SK-N-SH treated with all-trans-retinoic acid at 6 μM for 48 hours (cell line): ENCODE measurements around the gene ETS1.

Experiments used
- ATAC-seq: fragments of 200-7000 bp; cut with Tn5 transposase; 3 replicates; pipeline ENCODE4 v1.9.1; 2020; ENCODE audit warnings: mild to moderate bottlenecking, moderate library complexity
- ARNTL ChIP-seq: fragments of 450-650 bp; formaldehyde crosslinking; IDR thresholded peaks from 2 replicates; pipeline ENCODE4 v1.5.0; 2020; ENCODE audit warnings: low read depth, mild to moderate bottlenecking, moderate library complexity, borderline replicate concordance
- BACH2 ChIP-seq: fragments of 250-450 bp; sonication (Bioruptor Pico); IDR thresholded peaks from 2 replicates; pipeline ENCODE4 v1.9.0; 2021; ENCODE audit warnings: mild to moderate bottlenecking, borderline replicate concordance
- CSDC2 ChIP-seq: fragments of 250-450 bp; sonication (Bioruptor Pico); IDR thresholded peaks from 2 replicates; pipeline ENCODE4 v1.5.0; 2020; ENCODE audit warnings: mild to moderate bottlenecking, moderate library complexity
- ESRRG ChIP-seq: fragments of 250-450 bp; sonication (Bioruptor Pico); IDR thresholded peaks from 2 replicates; pipeline ENCODE4 v1.6.1; 2021; ENCODE audit warnings: mild to moderate bottlenecking
- ISL1 ChIP-seq: fragments of 250-450 bp; sonication (Bioruptor Pico); IDR thresholded peaks from 2 replicates; pipeline ENCODE4 v2.1.2; 2022; ENCODE audit warnings: mild to moderate bottlenecking, moderate library complexity
- OSR1 ChIP-seq: fragments of 250-450 bp; sonication (Bioruptor Pico); IDR thresholded peaks from 2 replicates; pipeline ENCODE4 v1.8.0; 2022; ENCODE audit warnings: moderate library complexity, mild to moderate bottlenecking, inconsistent platforms
- PPARA ChIP-seq: fragments of 250-450 bp; sonication (Bioruptor Pico); IDR thresholded peaks from 2 replicates; pipeline ENCODE4 v1.5.0; 2020; ENCODE audit warnings: mild to moderate bottlenecking, borderline replicate concordance
- RARB ChIP-seq: fragments of 250-450 bp; sonication (Bioruptor Pico); IDR thresholded peaks from 2 replicates; pipeline ENCODE4 v1.8.0; 2021; ENCODE audit warnings: mild to moderate bottlenecking, moderate library complexity
- SNAI2 ChIP-seq: fragments of 250-450 bp; sonication (Bioruptor Pico); IDR thresholded peaks from 2 replicates; pipeline ENCODE4 v1.5.0; 2020; ENCODE audit warnings: mild to moderate bottlenecking, moderate library complexity
- TCF4 ChIP-seq: fragments of 250-450 bp; sonication (Bioruptor Pico); IDR thresholded peaks from 2 replicates; pipeline ENCODE4 v1.8.0; 2021; ENCODE audit warnings: mild to moderate bottlenecking, moderate library complexity, borderline replicate concordance
- ZFP3 ChIP-seq: fragments of 250-450 bp; sonication (Bioruptor Pico); IDR thresholded peaks from 2 replicates; pipeline ENCODE4 v1.5.0; 2020; ENCODE audit warnings: mild to moderate bottlenecking, moderate library complexity
- ZNF565 ChIP-seq: fragments of 450-650 bp; formaldehyde crosslinking; conservative IDR thresholded peaks from 2 replicates; pipeline ENCODE4 v1.5.0; 2020; ENCODE audit warnings: low read depth, mild to moderate bottlenecking, moderate library complexity
- ZNF8 ChIP-seq: fragments of 450-650 bp; formaldehyde crosslinking; IDR thresholded peaks from 2 replicates; pipeline ENCODE4 v1.5.0; 2020; ENCODE audit warnings: mild to moderate bottlenecking, moderate library complexity
- TF ChIP-seq, protein P1 (sequence below): fragments of 250-450 bp; sonication (Bioruptor Pico); IDR thresholded peaks from 2 replicates; pipeline ENCODE4 v1.5.1; 2020; ENCODE audit warnings: low read depth, mild to moderate bottlenecking, moderate library complexity
- TF ChIP-seq, protein P2 (sequence below): fragments of 250-450 bp; sonication (Bioruptor Pico); IDR thresholded peaks from 2 replicates; pipeline ENCODE4 v1.5.1; 2021; ENCODE audit warnings: mild to moderate bottlenecking, moderate library complexity
- TF ChIP-seq, protein P3 (sequence below): fragments of 250-450 bp; sonication (Bioruptor Pico); IDR thresholded peaks from 2 replicates; pipeline ENCODE4 v1.8.0; 2021; ENCODE audit warnings: low read depth, mild to moderate bottlenecking, moderate library complexity, borderline replicate concordance
- TF ChIP-seq, protein P4 (sequence below): fragments of 250-450 bp; sonication (Bioruptor Pico); IDR thresholded peaks from 2 replicates; pipeline ENCODE4 v1.5.0; 2020; ENCODE audit warnings: mild to moderate bottlenecking, moderate library complexity

The ETS1 gene

DNA sequence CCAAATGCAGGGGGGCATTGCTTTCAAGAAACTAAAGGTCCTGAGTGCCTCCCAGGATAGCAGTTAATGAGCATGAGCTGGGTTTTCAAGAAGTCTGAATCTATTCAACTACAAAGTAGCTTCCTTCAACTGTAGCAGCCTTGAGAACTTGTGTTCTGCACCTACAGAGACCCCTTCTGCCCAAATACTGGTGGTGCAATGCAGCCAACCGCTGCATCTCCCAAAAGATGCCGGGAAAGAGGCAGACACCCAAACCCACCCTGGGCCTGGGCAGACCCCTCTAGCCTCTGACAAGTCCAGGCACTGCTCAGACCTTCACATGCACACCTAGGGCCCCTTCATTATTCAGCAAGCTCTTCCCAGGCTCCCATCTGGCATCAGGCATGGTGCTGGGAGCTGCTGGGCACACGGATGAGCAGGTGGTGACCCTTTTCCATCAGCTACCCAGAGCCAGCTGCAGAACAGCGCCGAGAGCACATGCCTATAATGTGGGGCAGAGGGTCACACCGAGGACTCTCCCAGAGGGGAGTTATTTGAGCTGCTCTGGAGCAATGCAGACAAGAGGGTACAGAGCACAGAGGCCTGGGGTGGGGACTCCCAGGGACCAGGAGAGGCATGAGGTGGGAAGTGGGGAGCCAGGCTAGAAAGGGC is 44.9 kb upstream of the ETS1 start:
- TF ChIP-seq ISL1 (CRISPR knock-in tag) (no peak), ESRRG (CRISPR knock-in tag) (no peak), CSDC2 (CRISPR knock-in tag) (no peak), ZNF565 (no peak), SNAI2 (no peak), BACH2 (no peak), TCF4 (no peak), PPARA (no peak), ZFP3 (CRISPR knock-in tag) (no peak), ZNF8 (no peak), OSR1 (CRISPR knock-in tag) (no peak), ARNTL (CRISPR knock-in tag) (no peak), RARB (no peak)
- TF ChIP-seq, protein P1, sequence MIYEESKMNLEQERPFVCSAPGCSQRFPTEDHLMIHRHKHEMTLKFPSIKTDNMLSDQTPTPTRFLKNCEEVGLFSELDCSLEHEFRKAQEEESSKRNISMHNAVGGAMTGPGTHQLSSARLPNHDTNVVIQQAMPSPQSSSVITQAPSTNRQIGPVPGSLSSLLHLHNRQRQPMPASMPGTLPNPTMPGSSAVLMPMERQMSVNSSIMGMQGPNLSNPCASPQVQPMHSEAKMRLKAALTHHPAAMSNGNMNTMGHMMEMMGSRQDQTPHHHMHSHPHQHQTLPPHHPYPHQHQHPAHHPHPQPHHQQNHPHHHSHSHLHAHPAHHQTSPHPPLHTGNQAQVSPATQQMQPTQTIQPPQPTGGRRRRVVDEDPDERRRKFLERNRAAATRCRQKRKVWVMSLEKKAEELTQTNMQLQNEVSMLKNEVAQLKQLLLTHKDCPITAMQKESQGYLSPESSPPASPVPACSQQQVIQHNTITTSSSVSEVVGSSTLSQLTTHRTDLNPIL: no peak
- TF ChIP-seq, protein P2, sequence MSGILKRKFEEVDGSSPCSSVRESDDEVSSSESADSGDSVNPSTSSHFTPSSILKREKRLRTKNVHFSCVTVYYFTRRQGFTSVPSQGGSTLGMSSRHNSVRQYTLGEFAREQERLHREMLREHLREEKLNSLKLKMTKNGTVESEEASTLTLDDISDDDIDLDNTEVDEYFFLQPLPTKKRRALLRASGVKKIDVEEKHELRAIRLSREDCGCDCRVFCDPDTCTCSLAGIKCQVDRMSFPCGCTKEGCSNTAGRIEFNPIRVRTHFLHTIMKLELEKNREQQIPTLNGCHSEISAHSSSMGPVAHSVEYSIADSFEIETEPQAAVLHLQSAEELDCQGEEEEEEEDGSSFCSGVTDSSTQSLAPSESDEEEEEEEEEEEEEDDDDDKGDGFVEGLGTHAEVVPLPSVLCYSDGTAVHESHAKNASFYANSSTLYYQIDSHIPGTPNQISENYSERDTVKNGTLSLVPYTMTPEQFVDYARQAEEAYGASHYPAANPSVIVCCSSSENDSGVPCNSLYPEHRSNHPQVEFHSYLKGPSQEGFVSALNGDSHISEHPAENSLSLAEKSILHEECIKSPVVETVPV (CRISPR knock-in tag): no peak
- TF ChIP-seq, protein P3, sequence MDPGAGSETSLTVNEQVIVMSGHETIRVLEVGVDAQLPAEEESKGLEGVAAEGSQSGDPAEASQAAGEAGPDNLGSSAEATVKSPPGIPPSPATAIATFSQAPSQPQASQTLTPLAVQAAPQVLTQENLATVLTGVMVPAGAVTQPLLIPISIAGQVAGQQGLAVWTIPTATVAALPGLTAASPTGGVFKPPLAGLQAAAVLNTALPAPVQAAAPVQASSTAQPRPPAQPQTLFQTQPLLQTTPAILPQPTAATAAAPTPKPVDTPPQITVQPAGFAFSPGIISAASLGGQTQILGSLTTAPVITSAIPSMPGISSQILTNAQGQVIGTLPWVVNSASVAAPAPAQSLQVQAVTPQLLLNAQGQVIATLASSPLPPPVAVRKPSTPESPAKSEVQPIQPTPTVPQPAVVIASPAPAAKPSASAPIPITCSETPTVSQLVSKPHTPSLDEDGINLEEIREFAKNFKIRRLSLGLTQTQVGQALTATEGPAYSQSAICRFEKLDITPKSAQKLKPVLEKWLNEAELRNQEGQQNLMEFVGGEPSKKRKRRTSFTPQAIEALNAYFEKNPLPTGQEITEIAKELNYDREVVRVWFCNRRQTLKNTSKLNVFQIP: no peak
- TF ChIP-seq, protein P4, sequence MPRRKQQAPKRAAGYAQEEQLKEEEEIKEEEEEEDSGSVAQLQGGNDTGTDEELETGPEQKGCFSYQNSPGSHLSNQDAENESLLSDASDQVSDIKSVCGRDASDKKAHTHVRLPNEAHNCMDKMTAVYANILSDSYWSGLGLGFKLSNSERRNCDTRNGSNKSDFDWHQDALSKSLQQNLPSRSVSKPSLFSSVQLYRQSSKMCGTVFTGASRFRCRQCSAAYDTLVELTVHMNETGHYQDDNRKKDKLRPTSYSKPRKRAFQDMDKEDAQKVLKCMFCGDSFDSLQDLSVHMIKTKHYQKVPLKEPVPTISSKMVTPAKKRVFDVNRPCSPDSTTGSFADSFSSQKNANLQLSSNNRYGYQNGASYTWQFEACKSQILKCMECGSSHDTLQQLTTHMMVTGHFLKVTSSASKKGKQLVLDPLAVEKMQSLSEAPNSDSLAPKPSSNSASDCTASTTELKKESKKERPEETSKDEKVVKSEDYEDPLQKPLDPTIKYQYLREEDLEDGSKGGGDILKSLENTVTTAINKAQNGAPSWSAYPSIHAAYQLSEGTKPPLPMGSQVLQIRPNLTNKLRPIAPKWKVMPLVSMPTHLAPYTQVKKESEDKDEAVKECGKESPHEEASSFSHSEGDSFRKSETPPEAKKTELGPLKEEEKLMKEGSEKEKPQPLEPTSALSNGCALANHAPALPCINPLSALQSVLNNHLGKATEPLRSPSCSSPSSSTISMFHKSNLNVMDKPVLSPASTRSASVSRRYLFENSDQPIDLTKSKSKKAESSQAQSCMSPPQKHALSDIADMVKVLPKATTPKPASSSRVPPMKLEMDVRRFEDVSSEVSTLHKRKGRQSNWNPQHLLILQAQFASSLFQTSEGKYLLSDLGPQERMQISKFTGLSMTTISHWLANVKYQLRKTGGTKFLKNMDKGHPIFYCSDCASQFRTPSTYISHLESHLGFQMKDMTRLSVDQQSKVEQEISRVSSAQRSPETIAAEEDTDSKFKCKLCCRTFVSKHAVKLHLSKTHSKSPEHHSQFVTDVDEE (CRISPR knock-in tag): no peak
- ATAC-seq: peak; percentile 82

DNA sequence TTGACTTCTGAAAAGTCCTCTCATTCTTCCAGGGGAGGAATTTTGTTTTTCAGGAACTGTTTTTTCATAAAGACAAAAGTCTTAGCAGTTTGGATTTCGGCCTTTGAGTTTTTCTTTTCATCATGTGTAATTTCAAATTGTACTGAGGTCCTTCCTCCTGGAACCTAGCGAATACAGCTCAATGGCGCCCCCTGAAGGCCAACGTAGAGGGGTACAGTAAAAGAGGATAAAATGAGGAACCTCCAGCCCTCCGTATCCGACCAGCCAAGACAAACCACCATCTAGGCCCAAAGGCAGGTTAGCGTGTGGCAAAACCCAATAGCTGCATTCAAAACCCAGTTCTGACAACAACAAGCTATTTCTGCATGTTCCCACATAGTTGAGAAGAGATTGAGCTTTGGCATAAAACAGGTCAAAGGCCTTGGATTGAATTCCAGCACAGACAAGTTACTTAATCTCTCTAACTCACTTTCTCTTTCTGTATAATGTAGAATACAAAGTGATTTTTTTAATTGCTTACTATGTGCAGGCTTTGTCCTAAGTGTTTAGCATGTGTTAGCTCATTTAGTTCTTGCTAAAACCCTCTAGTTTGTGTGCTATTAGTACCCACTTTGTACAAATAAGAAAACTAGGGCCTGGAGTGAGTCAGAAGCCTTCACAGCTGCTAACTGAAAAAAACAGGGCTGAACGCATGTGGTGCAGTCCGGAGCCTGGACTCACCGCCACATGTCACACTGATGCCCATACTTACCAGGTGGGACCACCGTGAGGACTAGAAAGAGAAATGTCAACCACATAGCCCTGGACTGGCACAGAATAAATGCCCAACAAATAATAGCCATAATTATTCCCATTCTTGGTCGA is 43.2 kb upstream of the ETS1 start:
- TF ChIP-seq BACH2 (no peak), OSR1 (CRISPR knock-in tag) (no peak), ESRRG (CRISPR knock-in tag) (no peak), ARNTL (CRISPR knock-in tag) (no peak), SNAI2 (no peak)
- peak; percentile 96 for ATAC-seq

DNA sequence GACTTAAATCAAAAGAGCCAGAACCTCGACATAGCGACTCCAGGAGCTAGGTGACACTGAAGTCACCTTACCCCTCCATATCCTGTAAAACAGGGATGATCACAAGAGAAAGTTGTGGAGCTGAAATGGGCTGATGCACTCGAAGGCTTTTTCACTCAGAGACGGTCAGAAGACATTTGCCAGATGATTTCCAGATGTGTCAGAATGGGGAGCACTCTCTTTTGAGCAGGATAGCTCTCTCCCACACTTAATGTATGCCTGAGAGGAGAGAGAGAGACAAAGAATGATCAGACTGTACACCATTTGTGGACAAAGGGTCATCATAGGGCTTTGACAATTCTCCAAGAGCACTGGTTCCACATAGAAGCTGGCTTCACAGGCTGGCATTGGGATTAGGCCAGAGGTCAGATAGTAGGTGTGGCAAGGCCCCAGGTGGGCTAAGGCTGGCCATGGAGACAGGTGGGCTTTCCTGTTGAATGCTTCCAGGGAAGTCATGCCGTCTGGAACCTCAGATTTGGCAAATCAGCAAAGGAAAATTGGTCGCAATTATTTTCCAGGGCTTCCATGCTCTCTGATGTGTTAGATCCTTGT is 42.3 kb upstream of the ETS1 start:
- peak; percentile 7; the same call in 1 of the 3 replicates for ATAC-seq
- TF ChIP-seq, protein P4 (CRISPR knock-in tag): no peak
- TF ChIP-seq, protein P1: no peak
